Fibroblast of villous mesenchyme (primary cell): ENCODE measurements around the gene P2RX5. TPM values are rescaled to one million over a fixed set of nuclear protein-coding genes. Genes with fewer than 3 reads are reported as not detected.

ENCODE experiments used
- DNase-seq: peaks from one replicate; pipeline ENCODE4 v3.0.0-alpha.2; 2010; ENCODE audit warnings: low read depth
- H3K4me3 ChIP-seq: 2 replicates; pipeline ENCODE4 v1.5.1; 2011; ENCODE audit warnings: low read depth, mild to moderate bottlenecking, low read length
- CTCF ChIP-seq: IDR thresholded peaks from 2 replicates; pipeline ENCODE4 v1.5.1; 2012; ENCODE audit warnings: low read depth, mild to moderate bottlenecking, low read length; ENCODE audit not compliant: insufficient read depth
- total RNA-seq: library from RNA; depleted of rRNA; stranded (reverse); fragments of >200 nt; gene quantifications from 2 replicates; pipeline ENCODE4 v1.2.3, GENCODE V29; 2012

Gene P2RX5
- 0.32 and 2.2 TPM in 2 replicates for total RNA-seq

GRCh38 chr17:3695723-3696411 is at the start of gene P2RX5:
Gene P2RX5 (minus strand): TSS chr17:3696155. CDS start chr17:3696005, 150 bp downstream.
- TF ChIP-seq CTCF = no peak
- H3K4me3 ChIP-seq = peak within 1 kb of the TSS; percentile 58
- DNase-seq = peak; percentile 16

GRCh38 chr17:3745071-3745470 is 49.1 kb upstream of the P2RX5 start:
- TF ChIP-seq CTCF = no peak
- no peak overlapping the region for H3K4me3 ChIP-seq
- DNase-seq = no peak

- TF ChIP-seq CTCF = no peak
- no peak for DNase-seq
- H3K4me3 ChIP-seq = no peak overlapping the region
Measured at GRCh38 chr17:3744014-3744413, 48.1 kb upstream of the P2RX5 start.

- TF ChIP-seq CTCF = no peak
- no peak for DNase-seq
- no peak overlapping the region for H3K4me3 ChIP-seq
Measured at GRCh38 chr17:3740611-3741073, 44.7 kb upstream of the P2RX5 start.

GRCh38 chr17:3739422-3740124 is 43.6 kb upstream of the P2RX5 start:
- TF ChIP-seq CTCF = no peak
- DNase-seq = no peak

GRCh38 chr17:3738562-3739295 is 42.8 kb upstream of the P2RX5 start:
- H3K4me3 ChIP-seq = no peak overlapping the region
- TF ChIP-seq CTCF = no peak
- no peak for DNase-seq

More at GRCh38 chr17:3739422-3740124, 43.6 kb upstream of the P2RX5 start:
- H3K4me3 ChIP-seq = no peak overlapping the region
